A549 (cell line): ENCODE measurements around the gene TBX1.

Experiments
- BHLHE40 ChIP-seq: IDR thresholded peaks from 2 replicates; pipeline ENCODE4 v1.6.1; 2012; ENCODE audit warnings: low read depth, low read length, inconsistent platforms
- KDM5A ChIP-seq: fragments of 200-600 bp; sonication (generic); IDR thresholded peaks from 2 replicates; pipeline ENCODE4 v1.6.1; 2016; ENCODE audit warnings: antibody characterized with exemption, mild to moderate bottlenecking

- TF ChIP-seq KDM5A: no peak
- no peak for TF ChIP-seq BHLHE40
Measured at GRCh38 chr22:19779685-19780268, 19.2 kb downstream of the TBX1 start.
